ENCODE results near the gene UNG. TPM values are rescaled to one million over a fixed set of nuclear protein-coding genes. Genes with fewer than 3 reads are reported as not detected.
"Not testable (repeated sequence)": the region's sequence is repeated elsewhere in the genome, so short reads cannot be mapped to it uniquely, and the experiment has no call there.

The UNG gene
- total RNA-seq = 10 to 100 TPM; 31.9 to 57.5 (median 46.9) TPM

DNA sequence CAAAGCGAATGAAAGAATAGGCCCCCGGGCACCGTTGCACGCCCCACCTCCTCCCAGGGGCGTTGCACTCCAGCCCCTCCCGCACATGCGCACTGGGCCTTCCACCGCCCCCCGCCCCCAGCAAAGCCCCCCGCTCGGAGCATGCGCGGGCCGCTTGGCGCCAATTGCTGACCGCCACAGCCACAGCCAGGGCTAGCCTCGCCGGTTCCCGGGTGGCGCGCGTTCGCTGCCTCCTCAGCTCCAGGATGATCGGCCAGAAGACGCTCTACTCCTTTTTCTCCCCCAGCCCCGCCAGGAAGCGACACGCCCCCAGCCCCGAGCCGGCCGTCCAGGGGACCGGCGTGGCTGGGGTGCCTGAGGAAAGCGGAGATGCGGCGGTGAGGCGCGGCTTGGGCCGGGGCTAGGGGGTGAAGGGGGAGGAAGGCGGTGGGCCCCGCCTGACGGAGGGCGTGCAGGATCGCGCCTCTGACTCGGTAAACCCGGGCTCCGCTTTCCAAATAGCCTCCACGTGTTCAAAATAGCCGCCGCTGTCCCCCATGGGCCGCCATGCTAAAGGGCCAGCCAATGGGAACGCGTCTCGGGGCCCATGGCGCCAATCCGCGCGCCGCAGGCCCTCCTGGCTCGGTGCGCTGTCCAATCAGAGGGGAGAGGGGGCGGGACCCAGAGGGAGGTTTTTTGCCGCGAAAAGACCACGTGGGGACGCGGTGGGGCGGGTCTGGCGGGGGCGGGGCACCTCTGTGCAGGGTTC lies at the start of gene UNG:
Gene UNG (plus strand): TSS at position 163 of the 748 bp plus-strand sequence. CDS start 83 bp downstream, at position 246.
- WGBS, 2 donors = 0 to 1% methylated on average over 36 to 58 of the region's 71 CpGs
- peak within 1 kb of the TSS; percentile 70 for H3K4me3 ChIP-seq (ENCODE audit: low read depth, poor library complexity, severe bottlenecking)
- peak; percentile 97 to 99 for DNase-seq (ENCODE audit: low spot score in 2 of 2)
- intact Hi-C loops (cut with DNase I; ENCODE audit: low total_unique reads) = loop anchor here (10.0 kb wide), 1 partner anchor 533 kb away; the partner anchor contains the start of genes ISCU and SART3
- TF ChIP-seq, protein P1, sequence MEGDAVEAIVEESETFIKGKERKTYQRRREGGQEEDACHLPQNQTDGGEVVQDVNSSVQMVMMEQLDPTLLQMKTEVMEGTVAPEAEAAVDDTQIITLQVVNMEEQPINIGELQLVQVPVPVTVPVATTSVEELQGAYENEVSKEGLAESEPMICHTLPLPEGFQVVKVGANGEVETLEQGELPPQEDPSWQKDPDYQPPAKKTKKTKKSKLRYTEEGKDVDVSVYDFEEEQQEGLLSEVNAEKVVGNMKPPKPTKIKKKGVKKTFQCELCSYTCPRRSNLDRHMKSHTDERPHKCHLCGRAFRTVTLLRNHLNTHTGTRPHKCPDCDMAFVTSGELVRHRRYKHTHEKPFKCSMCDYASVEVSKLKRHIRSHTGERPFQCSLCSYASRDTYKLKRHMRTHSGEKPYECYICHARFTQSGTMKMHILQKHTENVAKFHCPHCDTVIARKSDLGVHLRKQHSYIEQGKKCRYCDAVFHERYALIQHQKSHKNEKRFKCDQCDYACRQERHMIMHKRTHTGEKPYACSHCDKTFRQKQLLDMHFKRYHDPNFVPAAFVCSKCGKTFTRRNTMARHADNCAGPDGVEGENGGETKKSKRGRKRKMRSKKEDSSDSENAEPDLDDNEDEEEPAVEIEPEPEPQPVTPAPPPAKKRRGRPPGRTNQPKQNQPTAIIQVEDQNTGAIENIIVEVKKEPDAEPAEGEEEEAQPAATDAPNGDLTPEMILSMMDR (IDR thresholded peaks at IDR 0.05) = no peak
- no peak for TF ChIP-seq POLR2A (IDR thresholded peaks at IDR 0.05)

DNA sequence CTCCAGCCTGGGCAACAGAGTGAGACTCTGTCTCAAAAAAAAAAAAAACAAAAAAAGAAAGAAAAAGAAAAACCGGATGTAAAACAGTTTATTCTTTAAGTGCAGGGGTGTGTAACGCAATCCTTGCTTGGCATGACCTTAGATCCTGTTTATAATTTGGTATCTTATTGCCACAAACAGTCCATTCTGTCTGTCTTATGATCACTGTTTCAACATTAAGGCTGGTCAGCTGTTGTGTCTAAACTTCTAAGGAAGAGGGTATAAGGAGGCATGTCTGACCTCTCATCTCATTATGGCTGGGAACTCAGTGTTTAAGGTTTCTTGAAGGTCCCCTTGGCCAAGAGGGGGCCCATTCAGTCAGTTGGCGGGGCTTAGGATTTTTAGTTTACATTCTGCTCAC lies 48.7 kb upstream of the UNG start:
- H3K4me3 ChIP-seq (ENCODE audit: low read depth, poor library complexity, severe bottlenecking); intact Hi-C loops (cut with DNase I; ENCODE audit: low total_unique reads); DNase-seq (ENCODE audit: low spot score in 2 of 2): not testable (repeated sequence)
- WGBS, 2 donors = 78 to 84% methylated on average over 3 of the region's 3 CpGs

DNA sequence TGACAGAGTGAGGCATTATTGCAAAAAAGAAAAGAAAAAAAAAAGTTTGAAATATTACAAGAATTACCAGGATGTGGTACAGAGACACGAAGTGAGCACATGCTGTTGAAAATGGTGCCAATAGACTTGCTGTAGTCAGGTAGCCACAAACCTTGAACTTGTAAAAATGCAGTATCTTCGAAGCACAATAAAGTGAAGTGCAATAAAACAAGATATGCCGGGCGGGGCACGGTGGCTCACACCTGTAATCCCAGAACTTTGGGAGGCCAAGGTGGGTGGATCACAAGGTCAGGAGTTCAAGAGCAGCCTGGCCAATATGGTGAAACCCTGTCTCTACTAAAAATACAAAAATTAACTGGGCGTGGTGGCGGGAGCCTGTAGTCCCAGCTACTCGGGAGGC lies 47.6 kb upstream of the UNG start:
- H3K4me3 ChIP-seq (ENCODE audit: low read depth, poor library complexity, severe bottlenecking) = not testable (repeated sequence)
- 71 to 82% methylated on average over 8 of the region's 8 CpGs for WGBS, 2 donors

DNA sequence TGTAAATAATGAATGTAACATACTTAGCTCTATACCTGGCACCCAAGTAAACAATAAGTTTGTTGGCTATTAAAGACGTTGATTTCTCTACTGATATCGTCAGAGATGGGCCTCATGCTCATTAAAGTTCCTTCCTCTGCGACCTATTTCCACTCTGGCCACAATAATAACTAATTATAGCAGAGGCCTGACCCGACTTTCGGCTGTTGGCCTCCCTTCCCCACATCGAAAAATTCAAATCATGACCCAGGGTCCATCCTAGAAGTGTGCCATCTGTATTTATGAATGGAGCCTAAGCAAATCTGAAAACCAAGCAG lies 45.3 kb upstream of the UNG start:
- H3K4me3 ChIP-seq (ENCODE audit: low read depth, poor library complexity, severe bottlenecking) = peak overlapping the region; percentile 78
- TF ChIP-seq POLR2A (IDR thresholded peaks at IDR 0.05) = no peak
- TF ChIP-seq, protein P1 (IDR thresholded peaks at IDR 0.05) = no peak
- DNase-seq (ENCODE audit: low spot score in 2 of 2) = no peak
- WGBS, 2 donors = 11 to 17% methylated on average over 6 of the region's 6 CpGs
- intact Hi-C loops (cut with DNase I; ENCODE audit: low total_unique reads) = no loop called here

More for the DNA sequence above, 47.6 kb upstream of the UNG start:
- DNase-seq (ENCODE audit: low spot score in 2 of 2); intact Hi-C loops (cut with DNase I; ENCODE audit: low total_unique reads): not testable (repeated sequence)

DNA sequence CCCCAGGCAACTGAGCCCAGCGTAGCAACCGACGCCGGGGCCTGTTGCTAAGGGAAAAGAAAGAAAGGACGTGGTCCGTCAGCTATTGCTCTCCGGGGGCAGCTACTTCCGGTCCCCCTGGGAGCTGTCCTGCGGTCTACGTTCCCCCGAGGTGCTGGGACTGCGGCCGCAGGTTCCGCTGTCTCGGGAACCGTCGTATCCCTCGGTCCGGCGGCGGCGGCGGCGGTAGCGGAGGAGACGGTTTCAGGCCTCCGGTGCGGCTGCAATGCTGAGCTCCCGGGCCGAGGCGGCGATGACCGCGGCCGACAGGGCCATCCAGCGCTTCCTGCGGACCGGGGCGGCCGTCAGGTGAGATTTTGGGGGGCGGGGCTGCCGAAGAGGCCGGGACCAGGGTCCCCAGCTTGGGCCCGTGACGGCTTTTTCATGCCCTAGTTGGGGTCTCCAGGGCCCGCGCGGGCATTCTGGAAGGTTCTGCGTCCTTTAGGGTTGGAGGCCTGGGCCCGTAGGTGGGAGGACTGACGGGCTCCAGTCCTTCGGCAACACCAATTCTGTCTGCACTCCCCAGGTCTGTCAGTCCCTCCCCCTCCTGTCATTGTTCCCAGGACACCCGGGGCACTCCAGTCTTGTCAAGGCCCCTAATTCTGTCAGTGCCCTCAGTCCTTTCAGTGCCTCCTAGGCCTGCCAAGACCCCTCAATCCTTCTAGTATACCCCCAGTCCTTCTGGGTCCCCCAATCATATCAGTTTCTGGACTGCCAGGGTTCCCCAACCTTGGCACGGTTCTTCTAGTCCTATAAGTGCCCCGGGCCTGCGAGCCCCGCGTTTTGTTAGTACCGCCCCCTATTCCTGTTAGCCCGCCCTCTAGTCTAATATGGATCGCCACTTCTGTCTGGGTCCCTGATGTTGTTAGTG lies 44.7 kb upstream of the UNG start, which contains the start of gene USP30:
Gene USP30 (plus strand): TSS at position 163 of the 910 bp plus-strand sequence. CDS start 103 bp downstream, at position 266.
- WGBS, 2 donors = 0% methylated on average over 30 to 60 of the region's 61 CpGs
- intact Hi-C loops (cut with DNase I; ENCODE audit: low total_unique reads) = no loop called here
- H3K4me3 ChIP-seq (ENCODE audit: low read depth, poor library complexity, severe bottlenecking) = peak within 1 kb of the TSS; percentile 78
- peak; percentile 75 to 96 for DNase-seq (ENCODE audit: low spot score in 2 of 2)
- TF ChIP-seq, protein P1 (IDR thresholded peaks at IDR 0.05) = no peak
- TF ChIP-seq POLR2A (IDR thresholded peaks at IDR 0.05) = no peak

DNA sequence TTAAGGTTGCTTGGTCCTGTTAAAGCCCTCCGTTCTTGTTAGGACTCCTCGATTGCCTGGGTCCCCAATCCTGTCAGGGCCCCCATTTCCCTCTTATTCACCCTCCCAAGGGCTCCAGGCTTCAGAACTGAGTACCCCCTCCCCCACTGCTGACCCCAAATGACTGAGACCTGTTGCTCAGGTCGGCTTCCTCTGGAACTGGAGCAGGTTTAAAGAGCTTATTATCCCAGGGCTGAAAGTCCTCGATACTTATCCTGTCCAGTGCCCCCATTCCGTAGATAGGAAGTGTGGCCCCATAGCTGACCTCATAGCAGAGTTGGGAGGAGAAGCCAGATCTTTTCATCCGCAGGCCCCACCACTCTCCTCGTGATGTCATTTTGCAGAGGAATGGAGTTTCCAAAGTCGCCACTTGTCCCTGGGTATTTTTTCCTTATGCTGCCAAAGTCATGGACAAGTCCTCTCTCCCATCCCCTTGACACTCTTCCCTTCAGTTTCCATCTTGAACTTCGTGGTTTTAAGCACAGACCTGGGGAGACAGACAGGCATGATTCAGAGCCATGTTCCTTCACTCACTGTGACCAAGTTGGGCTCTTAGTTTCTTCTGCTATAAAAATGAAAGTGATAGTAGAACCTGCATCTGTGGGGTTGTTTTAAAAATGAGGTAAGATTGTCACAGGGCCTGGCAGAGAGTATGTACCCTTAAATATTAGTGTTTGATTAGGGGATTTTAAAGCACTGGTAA lies 43.8 kb upstream of the UNG start:
- no peak for DNase-seq (ENCODE audit: low spot score in 2 of 2)
- peak overlapping the region; percentile 78 for H3K4me3 ChIP-seq (ENCODE audit: low read depth, poor library complexity, severe bottlenecking)
- WGBS, 2 donors = 17 to 25% methylated on average over 9 of the region's 9 CpGs
- intact Hi-C loops (cut with DNase I; ENCODE audit: low total_unique reads) = no loop called here
- TF ChIP-seq, protein P1 (IDR thresholded peaks at IDR 0.05) = no peak
- no peak for TF ChIP-seq POLR2A (IDR thresholded peaks at IDR 0.05)

DNA sequence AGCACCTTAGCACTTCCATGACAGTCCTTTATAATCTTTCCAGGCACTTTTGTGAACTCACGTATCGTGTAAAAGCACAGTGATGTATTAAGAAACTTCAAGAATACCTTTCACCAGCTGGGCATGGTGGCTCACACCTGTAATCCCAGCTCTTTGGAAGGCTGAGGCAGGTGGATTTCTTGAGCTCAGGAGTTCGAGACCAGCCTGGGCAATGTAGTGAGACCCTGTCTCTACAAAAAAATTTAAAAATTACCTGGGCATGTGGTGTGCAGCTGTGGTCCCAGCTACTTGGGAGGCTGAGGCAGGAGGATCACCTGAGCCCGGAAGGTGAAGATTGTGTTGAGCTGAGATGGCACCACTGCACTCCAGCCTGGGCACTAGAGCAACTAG lies 43.3 kb upstream of the UNG start:
- H3K4me3 ChIP-seq (ENCODE audit: low read depth, poor library complexity, severe bottlenecking); intact Hi-C loops (cut with DNase I; ENCODE audit: low total_unique reads): not testable (repeated sequence)

More for the DNA sequence above, 43.3 kb upstream of the UNG start:
- 84 to 89% methylated on average over 4 of the region's 4 CpGs for WGBS, 2 donors
- DNase-seq (ENCODE audit: low spot score in 2 of 2) = not testable (repeated sequence)
